ENCODE results near the gene NANOS1. TPM values are rescaled to one million over a fixed set of nuclear protein-coding genes. Genes with fewer than 3 reads are reported as not detected.
"Not testable (repeated sequence)": the region's sequence is repeated elsewhere in the genome, so short reads cannot be mapped to it uniquely, and the experiment has no call there.

NANOS1 gene
- total RNA-seq, 1 experiment from 2014 or later: 5.4 TPM

- peak; percentile 6 for DNase-seq
- no peaks in the 10 kb centered on the region for H3K9me3 ChIP-seq (ENCODE audit: low read length)
- no peaks in the 10 kb centered on the region for H3K79me2 ChIP-seq (ENCODE audit: low read length)
- POLR2A ChIA-PET (ENCODE audit: unreplicated experiment): interaction anchor here (0.5 kb wide), 1 partner anchor 1710 kb away, joined by 4 read pairs; no protein-coding TSS in a partner anchor
- no TSS peak for BruUV-seq (replicated peaks)
- H2AFZ ChIP-seq (ENCODE audit: low read length): no peak overlapping the region
- no peaks in the 10 kb centered on the region for H3K9me2 ChIP-seq (replicated peaks; ENCODE audit: low read length)
- peaks cover 45% of the 10 kb centered on the region for H3K4me1 ChIP-seq (ENCODE audit: insufficient read depth, low read length)
- H3K9ac ChIP-seq (ENCODE audit: low read length): no peak overlapping the region
- H3K27me3 ChIP-seq (ENCODE audit: low read length): no peaks in the 10 kb centered on the region
- intact Hi-C loops (cut with micrococcal nuclease): loop anchor here (2.0 to 10.0 kb wide), 3 partner anchors 19 to 221 kb away; no protein-coding TSS in a partner anchor
- H3F3A ChIP-seq (ENCODE audit: low read length, unreplicated experiment): no peaks in the 10 kb centered on the region
- H3K27ac ChIP-seq (ENCODE audit: low read length): peak overlapping the region; percentile 42
- no peak overlapping the region for H3K4me3 ChIP-seq (ENCODE audit: low read length)
- peaks cover under 1% of the 10 kb centered on the region; the same call in 1 of the 2 replicates for H4K20me1 ChIP-seq (ENCODE audit: low read length)
- CTCF ChIA-PET: no interaction called here
- peak overlapping the region; percentile 70 for H3K4me2 ChIP-seq (ENCODE audit: low read length)
- no peaks in the 10 kb centered on the region for H3K36me3 ChIP-seq (ENCODE audit: low read depth, low read length)
- ATAC-seq: no peak
- TF ChIP-seq EZH2phosphoT487 (IDR thresholded peaks at IDR 0.05; ENCODE audit: borderline replicate concordance, low read length): no peak
- TF ChIP-seq, protein P1, sequence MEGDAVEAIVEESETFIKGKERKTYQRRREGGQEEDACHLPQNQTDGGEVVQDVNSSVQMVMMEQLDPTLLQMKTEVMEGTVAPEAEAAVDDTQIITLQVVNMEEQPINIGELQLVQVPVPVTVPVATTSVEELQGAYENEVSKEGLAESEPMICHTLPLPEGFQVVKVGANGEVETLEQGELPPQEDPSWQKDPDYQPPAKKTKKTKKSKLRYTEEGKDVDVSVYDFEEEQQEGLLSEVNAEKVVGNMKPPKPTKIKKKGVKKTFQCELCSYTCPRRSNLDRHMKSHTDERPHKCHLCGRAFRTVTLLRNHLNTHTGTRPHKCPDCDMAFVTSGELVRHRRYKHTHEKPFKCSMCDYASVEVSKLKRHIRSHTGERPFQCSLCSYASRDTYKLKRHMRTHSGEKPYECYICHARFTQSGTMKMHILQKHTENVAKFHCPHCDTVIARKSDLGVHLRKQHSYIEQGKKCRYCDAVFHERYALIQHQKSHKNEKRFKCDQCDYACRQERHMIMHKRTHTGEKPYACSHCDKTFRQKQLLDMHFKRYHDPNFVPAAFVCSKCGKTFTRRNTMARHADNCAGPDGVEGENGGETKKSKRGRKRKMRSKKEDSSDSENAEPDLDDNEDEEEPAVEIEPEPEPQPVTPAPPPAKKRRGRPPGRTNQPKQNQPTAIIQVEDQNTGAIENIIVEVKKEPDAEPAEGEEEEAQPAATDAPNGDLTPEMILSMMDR (conservative IDR thresholded peaks at IDR 0.05; ENCODE audit: low read depth, low read length): no peak
- TF ChIP-seq EZH2 (IDR thresholded peaks at IDR 0.05; ENCODE audit: low read length, unreplicated experiment): no peak
These were observed 3.7 kb upstream of the NANOS1 start for GRCh38 chr10:119025776-119026175.

GRCh38 chr10:119026301-119027110 is 3.0 kb upstream of the NANOS1 start:
- Histone ChIP-seq H3K9ac (ENCODE audit: low read length) (no peak overlapping the region), H3K79me2 (ENCODE audit: low read length) (no peaks in the 10 kb centered on the region), H3K4me3 (ENCODE audit: low read length) (no peak overlapping the region), H3K9me2 (replicated peaks; ENCODE audit: low read length) (no peaks in the 10 kb centered on the region), H4K20me1 (ENCODE audit: low read length) (peaks cover 8% of the 10 kb centered on the region; the same call in 1 of the 2 replicates), H3K4me1 (ENCODE audit: insufficient read depth, low read length) (peaks cover 48% of the 10 kb centered on the region), H3F3A (ENCODE audit: low read length, unreplicated experiment) (no peaks in the 10 kb centered on the region), H3K36me3 (ENCODE audit: low read depth, low read length) (no peaks in the 10 kb centered on the region), H3K27me3 (ENCODE audit: low read length) (no peaks in the 10 kb centered on the region), H3K27ac (ENCODE audit: low read length) (0 out of 2 replicates have a peak overlapping the region, but pooled peaks have one; percentile 20), H3K4me2 (ENCODE audit: low read length) (peak overlapping the region; percentile 15; the same call in 1 of the 2 replicates), H2AFZ (ENCODE audit: low read length) (no peak overlapping the region), H3K9me3 (ENCODE audit: low read length) (no peaks in the 10 kb centered on the region)
- ChIA-PET POLR2A (ENCODE audit: unreplicated experiment) (interaction anchor here (0.5 kb wide), 1 partner anchor 1710 kb away, joined by 4 read pairs; no protein-coding TSS in a partner anchor), CTCF (no interaction called here)
- intact Hi-C loops (cut with micrococcal nuclease): loop anchor here (10.0 kb wide), 2 partner anchors 182 to 222 kb away; no protein-coding TSS in a partner anchor
- DNase-seq: peak; percentile 12
- TF ChIP-seq EZH2 (IDR thresholded peaks at IDR 0.05; ENCODE audit: low read length, unreplicated experiment) (no peak), EZH2phosphoT487 (IDR thresholded peaks at IDR 0.05; ENCODE audit: borderline replicate concordance, low read length) (no peak)
- TF ChIP-seq, protein P1 (conservative IDR thresholded peaks at IDR 0.05; ENCODE audit: low read depth, low read length): no peak
- no TSS peak for BruUV-seq (replicated peaks)
- ATAC-seq: no peak

GRCh38 chr10:119028445-119028899 is 1.0 kb upstream of the NANOS1 start:
- H3F3A ChIP-seq (ENCODE audit: low read length, unreplicated experiment); CTCF ChIA-PET; H3K9me2 ChIP-seq (replicated peaks; ENCODE audit: low read length); H3K27ac ChIP-seq (ENCODE audit: low read length); POLR2A ChIA-PET (ENCODE audit: unreplicated experiment); BruUV-seq (replicated peaks); H2AFZ ChIP-seq (ENCODE audit: low read length); H3K79me2 ChIP-seq (ENCODE audit: low read length); H3K4me3 ChIP-seq (ENCODE audit: low read length); H3K9ac ChIP-seq (ENCODE audit: low read length); H3K9me3 ChIP-seq (ENCODE audit: low read length); DNase-seq; ATAC-seq; H3K27me3 ChIP-seq (ENCODE audit: low read length); H3K36me3 ChIP-seq (ENCODE audit: low read depth, low read length): not testable (repeated sequence)
- H3K4me2 ChIP-seq (ENCODE audit: low read length): peak overlapping the region; percentile 41; the same call in 1 of the 2 replicates
- peaks cover 41% of the 10 kb centered on the region for H3K4me1 ChIP-seq (ENCODE audit: insufficient read depth, low read length)
- H4K20me1 ChIP-seq (ENCODE audit: low read length): peaks cover 16% of the 10 kb centered on the region; the same call in 1 of the 2 replicates
- intact Hi-C loops (cut with micrococcal nuclease): loop anchor here (10.0 kb wide), 2 partner anchors 184 to 224 kb away; no protein-coding TSS in a partner anchor
